Stimulated activated memory B cell treated with anti-CD40 and anti-IgM and Interleukin-4, amounts not matched to agents 10 μg/mL and 1 μg/mL and 100 μg/mL, for 72 hours (primary cell): Measurements from ENCODE around the gene RSPRY1.

Source experiments
- ATAC-seq: fragments of 150-1000 bp; cut with Tn5 transposase; 2 replicates; pipeline ENCODE4 v1.10.0; 2021
- H3K27ac Mint-ChIP-seq: one replicate; pipeline ENCODE4 v1.8.0; 2022; ENCODE audit warnings: mild to moderate bottlenecking, mixed read lengths
- H3K27me3 Mint-ChIP-seq: one replicate; pipeline ENCODE4 v1.8.0; 2022; ENCODE audit warnings: mixed read lengths
- H3K36me3 Mint-ChIP-seq: one replicate; pipeline ENCODE4 v1.8.0; 2022; ENCODE audit warnings: mixed read lengths
- H3K4me1 Mint-ChIP-seq: one replicate; pipeline ENCODE4 v1.8.0; 2022; ENCODE audit warnings: mixed read lengths
- H3K4me3 Mint-ChIP-seq: one replicate; pipeline ENCODE4 v1.8.0; 2022; ENCODE audit warnings: mild to moderate bottlenecking, moderate library complexity, mixed read lengths
- H3K9me3 Mint-ChIP-seq: one replicate; pipeline ENCODE4 v1.8.0; 2022; ENCODE audit warnings: mixed read lengths

RSPRY1 gene

GRCh38 chr16:57148481-57148880 is 37.6 kb upstream of the RSPRY1 start:
- H3K27me3 Mint-ChIP-seq = no peaks in the 10 kb centered on the region
- H3K4me3 Mint-ChIP-seq = no peak overlapping the region
- H3K36me3 Mint-ChIP-seq = peaks cover 16% of the 10 kb centered on the region
- peak overlapping the region; percentile 0 for H3K27ac Mint-ChIP-seq
- H3K4me1 Mint-ChIP-seq = peaks cover 22% of the 10 kb centered on the region
- no peak for ATAC-seq
- H3K9me3 Mint-ChIP-seq = no peaks in the 10 kb centered on the region

GRCh38 chr16:57149391-57149790 is 36.7 kb upstream of the RSPRY1 start:
- Mint-ChIP-seq H3K27me3 (no peaks in the 10 kb centered on the region), H3K36me3 (peaks cover 25% of the 10 kb centered on the region), H3K27ac (no peak overlapping the region), H3K4me1 (peaks cover 22% of the 10 kb centered on the region), H3K4me3 (no peak overlapping the region), H3K9me3 (no peaks in the 10 kb centered on the region)
- no peak for ATAC-seq

GRCh38 chr16:57150682-57151330 is 35.3 kb upstream of the RSPRY1 start:
- Mint-ChIP-seq H3K9me3 (no peaks in the 10 kb centered on the region), H3K36me3 (peaks cover 37% of the 10 kb centered on the region), H3K4me3 (no peak overlapping the region), H3K27me3 (no peaks in the 10 kb centered on the region), H3K4me1 (peaks cover 22% of the 10 kb centered on the region), H3K27ac (no peak overlapping the region)
- no peak for ATAC-seq

DNA sequence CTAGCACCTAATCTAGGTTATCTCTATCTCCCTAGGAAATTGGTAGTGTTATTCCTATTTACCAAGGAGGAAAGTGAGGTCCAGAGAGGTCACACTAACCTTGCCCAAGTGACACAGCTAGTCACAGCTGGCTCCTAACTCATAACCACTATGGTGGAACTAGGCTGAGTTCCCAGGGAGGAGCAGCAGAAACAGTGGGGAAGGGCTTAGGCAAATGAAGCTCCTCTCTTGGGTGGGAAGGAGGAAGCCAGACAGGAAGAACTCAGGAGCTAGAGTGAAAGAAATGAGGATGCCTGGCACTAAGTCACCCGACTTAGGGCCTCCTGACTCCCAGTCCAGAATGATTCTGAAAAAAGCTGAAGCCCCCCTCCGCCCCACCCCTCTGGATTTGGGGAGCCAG is 34.8 kb upstream of the RSPRY1 start:
- no peaks in the 10 kb centered on the region for H3K27me3 Mint-ChIP-seq
- no peaks in the 10 kb centered on the region for H3K9me3 Mint-ChIP-seq
- peaks cover 43% of the 10 kb centered on the region for H3K36me3 Mint-ChIP-seq
- H3K4me1 Mint-ChIP-seq = peaks cover 22% of the 10 kb centered on the region
- ATAC-seq = no peak
- no peak overlapping the region for H3K4me3 Mint-ChIP-seq
- H3K27ac Mint-ChIP-seq = no peak overlapping the region

- Mint-ChIP-seq H3K4me3 (no peak overlapping the region), H3K27ac (no peak overlapping the region), H3K4me1 (peaks cover 14% of the 10 kb centered on the region), H3K9me3 (no peaks in the 10 kb centered on the region), H3K27me3 (no peaks in the 10 kb centered on the region), H3K36me3 (peaks cover 53% of the 10 kb centered on the region)
- ATAC-seq = no peak
Measured at GRCh38 chr16:57152096-57153093, 33.7 kb upstream of the RSPRY1 start.

GRCh38 chr16:57153841-57154240 is 32.3 kb upstream of the RSPRY1 start:
- H3K27ac Mint-ChIP-seq = no peak overlapping the region
- no peaks in the 10 kb centered on the region for H3K27me3 Mint-ChIP-seq
- H3K36me3 Mint-ChIP-seq = peaks cover 63% of the 10 kb centered on the region
- no peak overlapping the region for H3K4me3 Mint-ChIP-seq
- peaks cover under 1% of the 10 kb centered on the region for H3K4me1 Mint-ChIP-seq
- no peak for ATAC-seq
- no peaks in the 10 kb centered on the region for H3K9me3 Mint-ChIP-seq

- no peak for ATAC-seq
- Mint-ChIP-seq H3K27me3 (no peaks in the 10 kb centered on the region), H3K36me3 (peaks cover 78% of the 10 kb centered on the region), H3K4me1 (peaks cover 4% of the 10 kb centered on the region), H3K4me3 (no peak overlapping the region), H3K27ac (no peak overlapping the region), H3K9me3 (no peaks in the 10 kb centered on the region)
Measured at GRCh38 chr16:57155702-57156350, 30.3 kb upstream of the RSPRY1 start.

DNA sequence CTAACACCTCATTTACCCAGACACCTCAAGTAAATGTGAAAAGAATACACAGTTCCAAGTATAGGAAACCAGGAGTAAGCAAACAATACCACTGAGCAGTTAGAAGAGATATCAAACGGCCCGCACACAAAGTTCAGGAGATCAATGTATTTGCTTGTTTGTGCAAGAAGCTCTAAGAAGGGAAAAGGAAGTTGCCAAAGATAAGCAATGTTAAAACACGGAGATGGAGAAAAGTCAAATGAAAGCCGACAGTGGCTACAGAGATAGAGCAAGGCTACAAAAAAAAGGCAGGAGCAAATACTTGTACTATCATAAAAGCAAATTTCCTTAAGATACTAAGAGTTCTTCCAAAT is 29.8 kb upstream of the RSPRY1 start:
- Mint-ChIP-seq H3K9me3 (no peaks in the 10 kb centered on the region), H3K27me3 (no peaks in the 10 kb centered on the region), H3K4me3 (no peak overlapping the region), H3K36me3 (peaks cover 80% of the 10 kb centered on the region), H3K27ac (no peak overlapping the region), H3K4me1 (peaks cover 4% of the 10 kb centered on the region)
- no peak for ATAC-seq

- no peak overlapping the region for H3K4me3 Mint-ChIP-seq
- H3K4me1 Mint-ChIP-seq = peaks cover 4% of the 10 kb centered on the region
- no peak for ATAC-seq
- no peaks in the 10 kb centered on the region for H3K9me3 Mint-ChIP-seq
- H3K27me3 Mint-ChIP-seq = no peaks in the 10 kb centered on the region
- H3K27ac Mint-ChIP-seq = no peak overlapping the region
- H3K36me3 Mint-ChIP-seq = peaks cover 77% of the 10 kb centered on the region
Measured at GRCh38 chr16:57157533-57157932, 28.6 kb upstream of the RSPRY1 start.

DNA sequence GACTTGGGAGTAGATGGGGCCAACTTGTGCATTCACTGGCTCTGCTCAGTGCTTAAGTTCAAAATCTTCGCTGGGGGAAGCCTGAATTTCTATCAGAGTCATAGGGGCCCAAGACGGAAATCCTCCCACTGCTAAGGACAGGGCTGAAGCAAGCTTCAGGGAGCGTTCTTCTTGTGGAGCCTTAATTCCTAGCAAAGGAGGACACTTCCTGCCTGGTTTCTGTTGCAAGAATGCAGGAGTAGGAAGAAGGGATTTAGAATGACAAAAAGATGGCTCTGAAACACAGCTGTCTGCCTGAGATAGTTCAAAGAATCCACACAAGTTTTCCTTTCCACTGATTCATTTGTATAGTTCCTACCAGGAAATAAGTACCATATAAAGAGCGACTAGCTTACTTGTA is 26.7 kb upstream of the RSPRY1 start:
- peaks cover 4% of the 10 kb centered on the region for H3K4me1 Mint-ChIP-seq
- H3K27ac Mint-ChIP-seq = no peak overlapping the region
- no peaks in the 10 kb centered on the region for H3K27me3 Mint-ChIP-seq
- ATAC-seq = no peak
- H3K36me3 Mint-ChIP-seq = peaks cover 68% of the 10 kb centered on the region
- no peak overlapping the region for H3K4me3 Mint-ChIP-seq
- no peaks in the 10 kb centered on the region for H3K9me3 Mint-ChIP-seq

DNA sequence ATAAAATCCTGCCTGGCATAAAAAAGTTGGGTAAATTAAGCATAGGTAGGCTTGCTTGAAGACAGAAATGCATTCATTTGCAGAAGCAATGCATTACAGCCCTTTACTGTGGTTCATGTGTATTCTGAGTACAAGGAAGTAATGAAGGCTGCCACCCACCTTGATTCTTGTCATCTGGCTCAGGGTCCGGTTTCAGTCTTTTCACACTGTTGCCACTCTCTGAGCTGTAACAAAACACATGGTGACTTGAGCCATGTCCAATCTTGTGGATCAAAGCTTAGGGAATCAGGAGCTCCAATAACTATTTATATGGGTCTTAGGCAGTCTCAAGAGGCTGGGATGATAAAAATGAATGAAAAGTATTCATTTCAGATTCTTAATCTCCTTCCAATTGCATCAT is 22.3 kb upstream of the RSPRY1 start:
- no peak overlapping the region for H3K27ac Mint-ChIP-seq
- H3K36me3 Mint-ChIP-seq = peaks cover 53% of the 10 kb centered on the region
- ATAC-seq = no peak
- H3K4me3 Mint-ChIP-seq = no peak overlapping the region
- no peaks in the 10 kb centered on the region for H3K9me3 Mint-ChIP-seq
- H3K4me1 Mint-ChIP-seq = peaks cover 17% of the 10 kb centered on the region
- no peaks in the 10 kb centered on the region for H3K27me3 Mint-ChIP-seq

GRCh38 chr16:57165483-57165882 is 20.6 kb upstream of the RSPRY1 start:
- Mint-ChIP-seq H3K4me3 (no peak overlapping the region), H3K4me1 (peaks cover 13% of the 10 kb centered on the region), H3K9me3 (no peaks in the 10 kb centered on the region), H3K27me3 (no peaks in the 10 kb centered on the region), H3K36me3 (peaks cover 46% of the 10 kb centered on the region), H3K27ac (no peak overlapping the region)
- no peak for ATAC-seq

DNA sequence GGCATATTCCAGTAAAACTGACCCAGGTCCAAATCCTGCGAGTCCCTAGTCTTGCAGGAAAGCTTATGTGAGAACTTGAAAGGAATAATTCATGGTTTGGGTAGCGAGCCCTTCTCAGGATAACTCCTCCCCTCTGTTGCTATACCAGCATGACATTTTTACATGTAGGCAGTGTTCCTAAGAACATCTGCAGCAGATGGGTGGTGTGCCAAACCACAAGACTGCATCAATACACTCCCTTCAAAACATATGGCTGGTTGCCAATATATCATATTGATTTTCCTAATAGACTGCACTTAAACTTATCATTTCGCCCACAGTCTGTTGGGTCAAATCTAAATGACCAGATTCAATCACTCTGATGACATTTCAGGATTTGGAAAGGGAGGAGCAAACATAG is 20.2 kb upstream of the RSPRY1 start:
- no peak for ATAC-seq
- Mint-ChIP-seq H3K27me3 (no peaks in the 10 kb centered on the region), H3K4me1 (peaks cover 13% of the 10 kb centered on the region), H3K4me3 (no peak overlapping the region), H3K36me3 (peaks cover 46% of the 10 kb centered on the region), H3K9me3 (no peaks in the 10 kb centered on the region), H3K27ac (no peak overlapping the region)

GRCh38 chr16:57166451-57166850 is 19.7 kb upstream of the RSPRY1 start:
- H3K36me3 Mint-ChIP-seq = peaks cover 51% of the 10 kb centered on the region
- no peak overlapping the region for H3K4me3 Mint-ChIP-seq
- H3K9me3 Mint-ChIP-seq = no peaks in the 10 kb centered on the region
- peak overlapping the region; percentile 40 for H3K27ac Mint-ChIP-seq
- no peak for ATAC-seq
- peaks cover 13% of the 10 kb centered on the region for H3K4me1 Mint-ChIP-seq
- H3K27me3 Mint-ChIP-seq = no peaks in the 10 kb centered on the region

GRCh38 chr16:57166951-57167350 is 19.2 kb upstream of the RSPRY1 start:
- Mint-ChIP-seq H3K27ac (peak overlapping the region; percentile 40), H3K36me3 (peaks cover 54% of the 10 kb centered on the region), H3K27me3 (no peaks in the 10 kb centered on the region), H3K4me1 (peaks cover 13% of the 10 kb centered on the region), H3K9me3 (no peaks in the 10 kb centered on the region), H3K4me3 (no peak overlapping the region)
- peak; percentile 73 for ATAC-seq
